Stimulated activated CD4-positive, alpha-beta T cell treated with anti-CD3 and anti-CD28 coated beads, Interleukin-12 subunit alpha, Interleukin-12 subunit beta, amount 100 ng/mL, for 48 hours (primary cell): ENCODE results near the gene CADM1.
"Not testable (repeated sequence)": the region's sequence is repeated elsewhere in the genome, so short reads cannot be mapped to it uniquely, and the experiment has no call there.

Source experiments
- DNase-seq, 3 donors: peaks; one replicate each; pipeline ENCODE4 v3.0.0-alpha.2; 2020; ENCODE audit warnings: low read depth in 2 of 3, low spot score in 1 of 3

Gene CADM1

DNA sequence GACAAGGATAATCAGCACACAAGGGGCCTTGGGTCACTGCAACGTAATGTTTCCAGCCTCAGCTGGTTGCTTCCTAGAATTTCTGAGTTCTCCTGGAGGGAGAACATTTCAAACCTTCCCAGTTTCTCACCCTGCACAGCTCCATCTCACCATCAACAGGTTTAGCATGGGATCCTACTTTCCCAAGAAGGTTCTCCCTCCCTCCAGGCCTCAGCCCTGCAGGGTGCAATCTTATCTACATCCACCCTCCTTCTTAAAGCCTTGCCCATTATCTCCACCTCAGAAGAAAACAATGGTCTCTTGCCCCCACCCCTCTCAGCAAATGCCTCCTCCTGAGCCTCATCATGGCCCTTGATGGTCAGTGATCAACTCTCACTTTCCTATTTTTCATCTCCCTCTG is 23.6 kb downstream of the CADM1 start:
- DNase-seq: no peak

DNA sequence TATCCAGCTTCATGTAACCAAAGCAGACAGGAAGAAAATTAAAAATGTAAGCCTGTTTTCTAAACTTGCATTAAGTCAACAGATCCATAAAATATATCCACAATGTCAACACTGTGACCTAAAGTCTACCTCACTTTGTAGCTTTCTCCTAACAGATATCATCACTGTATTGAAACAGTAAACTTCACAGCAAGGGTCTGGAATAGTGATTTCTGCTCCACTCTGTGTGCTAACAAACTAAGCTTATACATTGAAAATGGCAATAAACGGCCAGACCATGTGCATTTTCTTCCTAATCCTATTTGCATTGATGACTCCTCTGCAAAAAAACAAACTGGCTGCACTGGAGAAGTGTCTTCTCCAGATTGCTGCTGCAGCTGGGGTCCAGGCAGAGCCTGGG is 26.8 kb downstream of the CADM1 start:
- no peak for DNase-seq

GRCh38 chr11:115476463-115477286 is 27.5 kb downstream of the CADM1 start:
- DNase-seq: no peak

- no peak for DNase-seq
Observed at GRCh38 chr11:115475564-115475963, 28.7 kb downstream of the CADM1 start.

GRCh38 chr11:115474306-115474705 is 29.9 kb downstream of the CADM1 start:
- not testable (repeated sequence) for DNase-seq

DNA sequence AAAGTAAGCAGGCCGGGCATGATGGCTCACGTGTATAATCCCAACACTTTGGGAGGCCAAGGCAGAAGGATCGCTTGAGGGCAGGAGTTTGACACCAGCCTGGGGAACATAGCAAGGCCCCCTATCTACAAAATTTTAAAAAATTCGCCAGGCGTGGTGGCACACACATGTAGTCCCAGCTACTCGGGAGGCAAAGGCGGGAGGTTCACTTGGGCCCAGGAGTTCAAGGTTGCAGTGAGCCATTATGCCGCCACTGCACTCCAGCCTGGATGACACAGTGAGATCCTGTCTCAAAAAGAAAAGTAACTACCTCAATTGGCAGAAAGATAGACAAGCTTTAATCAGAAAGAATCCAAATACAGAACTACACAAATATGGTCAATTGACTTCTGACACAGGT is 31.0 kb downstream of the CADM1 start:
- DNase-seq: no peak

- DNase-seq: no peak
Observed at GRCh38 chr11:115471367-115471766, 32.8 kb downstream of the CADM1 start.

DNA sequence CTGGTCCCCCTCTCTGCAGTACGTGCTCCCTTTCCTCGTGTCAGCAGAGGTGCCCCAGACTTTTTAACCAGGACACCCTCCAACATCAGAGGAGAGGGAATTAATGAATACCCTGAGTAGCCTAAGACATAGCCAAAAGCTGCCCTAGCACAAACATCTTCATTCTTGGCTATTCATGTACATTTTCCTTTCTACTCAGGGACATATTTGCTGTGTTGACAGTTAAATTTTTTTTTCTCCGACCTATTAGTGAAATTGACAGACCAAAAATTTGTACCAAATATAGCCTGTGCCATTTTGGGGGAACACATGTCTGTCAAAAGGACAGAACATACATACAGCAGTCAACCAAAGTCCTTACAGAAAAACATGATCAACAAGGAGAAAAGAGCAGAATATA is 33.3 kb downstream of the CADM1 start:
- no peak for DNase-seq

DNA sequence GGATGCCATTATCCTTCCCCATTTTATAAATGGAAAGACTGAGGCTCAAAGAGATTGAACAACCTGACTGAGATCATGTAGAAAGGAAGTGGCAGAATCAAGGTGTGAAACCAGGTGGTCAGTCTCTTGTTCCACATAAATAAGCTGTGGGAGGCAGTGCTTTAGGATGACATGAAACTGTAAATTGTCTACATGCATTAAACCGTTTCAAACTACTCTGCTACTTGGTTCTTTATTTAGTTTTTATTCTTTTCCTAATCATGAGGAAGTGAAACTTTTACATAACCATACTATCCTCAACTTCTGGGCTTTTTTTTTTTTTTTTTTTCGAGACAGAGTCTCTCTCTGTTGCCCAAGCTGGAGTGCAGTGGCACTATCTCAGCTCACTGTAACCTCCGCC is 34.9 kb downstream of the CADM1 start:
- no peak for DNase-seq

GRCh38 chr11:115466122-115466521 is 38.1 kb downstream of the CADM1 start:
- DNase-seq: no peak

DNA sequence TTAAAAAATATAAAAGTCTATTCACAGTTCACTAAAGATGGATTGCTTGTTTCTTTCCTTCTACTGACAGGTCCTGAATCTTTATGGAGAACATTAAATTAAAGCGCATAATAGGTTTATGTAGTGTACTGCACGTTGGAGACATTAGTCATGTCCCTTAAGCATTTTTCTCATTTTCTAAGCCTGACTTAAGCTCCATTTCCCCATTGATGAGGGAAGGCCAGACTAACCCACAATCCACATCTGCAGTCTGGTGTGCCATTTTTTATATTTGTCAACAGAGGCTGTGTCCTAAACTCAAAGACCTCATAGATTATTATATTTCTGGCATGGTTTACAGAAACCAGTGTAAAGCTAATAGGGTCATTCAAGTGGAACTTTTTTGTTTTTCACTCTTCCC is 39.9 kb downstream of the CADM1 start:
- DNase-seq: no peak

GRCh38 chr11:115463606-115464005 is 40.6 kb downstream of the CADM1 start:
- no peak for DNase-seq

DNA sequence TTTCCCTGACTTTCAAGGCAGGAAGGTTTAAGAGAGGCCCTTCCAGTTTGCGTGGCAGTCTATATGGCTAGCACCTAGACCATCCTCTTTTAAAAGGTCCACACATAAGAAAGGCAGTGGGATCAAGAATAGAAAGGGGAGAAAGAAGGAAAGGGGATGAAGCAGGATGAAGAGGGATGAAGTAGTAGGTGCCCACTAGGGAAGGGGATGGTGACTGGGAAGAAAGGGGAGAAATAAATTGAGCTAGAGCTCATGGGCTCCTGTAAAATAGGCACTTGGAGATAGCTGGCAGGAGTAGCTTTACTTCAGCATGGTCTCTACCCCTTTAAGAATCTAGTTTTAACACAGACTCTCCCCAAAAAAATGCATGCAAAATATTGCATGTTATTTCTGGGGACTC is 41.5 kb downstream of the CADM1 start:
- DNase-seq: no peak

GRCh38 chr11:115462004-115462541 is 42.1 kb downstream of the CADM1 start:
- no peak for DNase-seq

DNA sequence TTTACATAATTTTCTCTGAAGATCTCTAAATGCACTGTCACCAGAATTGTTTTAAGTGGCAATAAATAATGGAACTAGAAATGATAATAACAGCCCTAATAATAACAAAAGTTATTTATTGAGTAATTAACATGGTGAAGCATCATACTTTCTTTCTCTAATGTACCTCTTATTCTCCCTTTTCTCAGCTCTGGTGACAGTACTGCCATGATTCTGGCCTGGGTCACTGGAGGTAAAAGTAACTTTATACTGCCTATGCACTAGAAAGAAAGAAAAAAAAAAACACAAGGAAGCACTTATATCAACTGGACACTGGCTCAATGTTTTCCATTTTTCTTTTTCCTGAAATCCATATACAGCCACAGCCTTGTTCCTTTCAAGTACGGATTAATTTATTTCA is 43.7 kb downstream of the CADM1 start:
- no peak for DNase-seq

GRCh38 chr11:115459563-115459962 is 44.7 kb downstream of the CADM1 start:
- no peak for DNase-seq

- no peak for DNase-seq
Observed at GRCh38 chr11:115458877-115459276, 45.3 kb downstream of the CADM1 start.

DNA sequence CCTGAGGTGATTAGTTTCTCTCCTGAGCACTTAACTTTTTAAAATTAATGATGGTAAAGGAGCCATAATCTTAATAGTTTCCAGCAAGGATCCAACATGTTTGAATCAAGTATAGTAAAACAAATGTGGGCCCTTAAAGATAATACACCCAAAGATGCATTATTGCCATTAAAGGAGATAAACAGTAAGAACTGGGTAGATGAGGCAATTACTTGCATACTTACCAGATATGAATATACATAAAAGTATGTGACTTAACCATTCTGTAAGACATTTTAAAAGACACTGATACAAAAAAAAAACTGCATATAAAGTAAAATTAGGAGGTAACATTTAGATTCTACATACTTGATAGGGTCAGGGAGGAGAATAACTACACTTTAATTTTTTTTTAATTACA is 48.2 kb downstream of the CADM1 start:
- DNase-seq: no peak

DNA sequence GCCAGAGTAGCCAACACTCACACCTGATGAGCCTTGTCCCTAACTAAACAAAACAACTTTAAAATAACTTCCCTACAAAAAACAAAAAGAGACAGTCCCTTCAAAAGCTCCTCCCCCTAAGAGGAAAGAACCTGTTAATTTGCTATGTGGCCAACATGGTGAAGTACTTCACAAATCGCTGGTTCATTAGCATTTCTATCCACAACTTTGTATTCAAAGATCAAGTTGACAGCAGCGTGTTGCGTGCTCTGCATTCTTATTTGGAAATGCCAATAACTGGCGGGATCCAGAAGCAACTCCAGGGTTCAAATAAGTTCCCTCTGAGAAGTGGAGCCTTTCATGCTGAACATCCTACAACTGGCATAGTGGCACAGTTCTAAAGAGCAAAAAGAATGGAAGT is 48.6 kb downstream of the CADM1 start:
- DNase-seq: no peak

DNA sequence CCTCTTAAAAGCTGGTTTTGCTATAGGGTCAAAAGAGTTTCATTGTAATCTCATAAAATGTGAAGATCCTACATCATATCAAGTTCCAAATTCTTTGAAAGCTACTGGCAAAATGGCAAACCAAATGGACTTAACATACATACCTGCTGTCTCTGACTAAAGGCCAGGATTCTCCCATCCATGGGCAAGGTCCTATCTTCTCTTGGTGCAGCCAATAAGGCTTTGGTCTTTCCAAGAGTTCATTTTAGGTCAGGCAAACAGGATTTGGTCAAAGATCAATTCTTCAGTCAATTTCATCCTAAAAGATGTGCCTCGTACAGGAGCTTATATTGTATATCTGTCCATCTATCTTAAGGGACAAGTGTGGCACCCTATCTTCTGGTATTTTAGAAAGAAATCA is 49.7 kb downstream of the CADM1 start:
- DNase-seq: no peak

DNA sequence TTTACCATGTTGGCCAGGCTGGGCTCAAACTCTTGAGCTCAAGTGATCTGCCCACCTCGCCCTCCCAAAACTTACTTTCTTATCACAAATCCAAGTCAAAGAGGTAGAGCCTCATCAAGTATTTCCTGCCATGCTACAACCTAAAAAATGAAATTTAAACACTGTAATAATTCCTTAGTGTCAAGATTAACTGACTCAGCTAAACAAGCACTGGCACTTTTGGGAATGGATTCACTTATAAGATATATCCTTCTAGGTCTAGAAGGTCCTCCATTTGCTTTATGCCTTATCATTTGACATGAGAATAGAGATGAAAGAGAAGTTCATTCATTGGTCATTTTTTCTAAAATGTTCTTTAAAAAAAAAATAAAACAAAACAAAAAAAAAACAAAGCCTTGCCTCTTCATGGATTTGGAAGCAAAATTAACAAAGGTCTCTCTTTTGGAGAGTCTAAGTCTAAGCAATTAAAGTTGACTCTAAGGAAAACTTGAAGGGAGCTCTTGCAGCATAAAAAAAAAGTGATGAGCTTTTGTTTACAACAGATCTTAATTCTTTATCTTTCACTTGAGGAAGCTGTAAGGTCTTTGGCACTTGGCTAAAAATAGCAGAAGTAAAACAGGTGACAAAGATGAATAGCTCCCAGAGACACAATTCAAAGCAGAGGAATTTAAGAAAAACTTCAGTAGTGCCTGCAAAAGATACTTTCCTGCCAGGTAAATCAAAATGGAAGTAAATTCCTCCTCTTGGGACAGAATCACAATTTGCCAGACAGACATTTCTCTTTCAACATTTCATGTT is 50.3 kb downstream of the CADM1 start:
- DNase-seq: no peak

GRCh38 chr11:115452241-115452640 is 52.0 kb downstream of the CADM1 start:
- DNase-seq: no peak
